HFFc6 (cell line): ENCODE data around the gene SAMHD1. TPM values are rescaled to one million over a fixed set of nuclear protein-coding genes. Genes with fewer than 3 reads are reported as not detected.

Source experiments
- DNase-seq: peaks from one replicate; pipeline ENCODE4 v3.0.0-alpha.2; 2018
- H3K27ac Mint-ChIP-seq: 2 replicates; pipeline ENCODE4 v1.8.0; 2020; ENCODE audit warnings: mild to moderate bottlenecking, mixed read lengths
- H3K27me3 Mint-ChIP-seq: 2 replicates; pipeline ENCODE4 v1.8.0; 2021; ENCODE audit warnings: mild to moderate bottlenecking, moderate library complexity, mixed read lengths; ENCODE audit not compliant: insufficient read depth
- H3K36me3 Mint-ChIP-seq: 2 replicates; pipeline ENCODE4 v1.8.0; 2021; ENCODE audit warnings: low read depth, mixed read lengths
- H3K4me1 Mint-ChIP-seq: 2 replicates; pipeline ENCODE4 v1.8.0; 2020; ENCODE audit warnings: low read depth, mixed read lengths
- H3K4me3 Mint-ChIP-seq: 2 replicates; pipeline ENCODE4 v1.8.0; 2020; ENCODE audit warnings: mild to moderate bottlenecking, moderate library complexity, mixed read lengths
- H3K9me3 Mint-ChIP-seq: 2 replicates; pipeline ENCODE4 v1.8.0; 2020; ENCODE audit warnings: mild to moderate bottlenecking, mixed read lengths
- CTCF ChIP-seq: fragments of 200-600 bp; sonication (generic); IDR thresholded peaks from 2 replicates; pipeline ENCODE4 v1.5.0; 2021; ENCODE audit warnings: antibody characterized with exemption, mild to moderate bottlenecking
- total RNA-seq, 6 experiments: library from RNA; stranded (reverse); fragmentation: NEBNext Ultra II Directional; extraction: Animal tissue kit (Norgen Biotek cat#: 25700); gene quantifications; 2 replicates in 1 of 6; 3 replicates in 5 of 6; pipeline ENCODE4 v1.2.3, GENCODE V29; 2021

The SAMHD1 gene
- total RNA-seq, 6 experiments from 2014 or later, result 19.4 to 31.3 (median 23.8) TPM

- H3K36me3 Mint-ChIP-seq, result no peaks in the 10 kb centered on the region
- TF ChIP-seq CTCF, result no peak
- H3K4me3 Mint-ChIP-seq, result no peak overlapping the region
- peaks cover 11% of the 10 kb centered on the region for H3K27me3 Mint-ChIP-seq
- no peak for DNase-seq
- no peaks in the 10 kb centered on the region for H3K9me3 Mint-ChIP-seq
- peaks cover 3% of the 10 kb centered on the region for H3K4me1 Mint-ChIP-seq
- no peak overlapping the region for H3K27ac Mint-ChIP-seq
Measured at GRCh38 chr20:36881888-36882287, 69.6 kb downstream of the SAMHD1 start.

- Mint-ChIP-seq H3K4me3 (no peak overlapping the region), H3K4me1 (no peaks in the 10 kb centered on the region), H3K27ac (no peak overlapping the region), H3K9me3 (no peaks in the 10 kb centered on the region), H3K36me3 (no peaks in the 10 kb centered on the region), H3K27me3 (peaks cover 11% of the 10 kb centered on the region)
- no peak for TF ChIP-seq CTCF
- DNase-seq, result no peak
Measured at GRCh38 chr20:36881331-36881730, 70.2 kb downstream of the SAMHD1 start.

- H3K4me3 Mint-ChIP-seq, result no peak overlapping the region
- no peak for TF ChIP-seq CTCF
- no peaks in the 10 kb centered on the region for H3K4me1 Mint-ChIP-seq
- DNase-seq, result no peak
- no peak overlapping the region for H3K27ac Mint-ChIP-seq
- no peaks in the 10 kb centered on the region for H3K36me3 Mint-ChIP-seq
- no peaks in the 10 kb centered on the region for H3K9me3 Mint-ChIP-seq
- H3K27me3 Mint-ChIP-seq, result peaks cover 11% of the 10 kb centered on the region
Measured at GRCh38 chr20:36880741-36881250, 70.7 kb downstream of the SAMHD1 start.

- Mint-ChIP-seq H3K4me1 (no peaks in the 10 kb centered on the region), H3K36me3 (no peaks in the 10 kb centered on the region), H3K27me3 (peaks cover 11% of the 10 kb centered on the region), H3K27ac (no peak overlapping the region), H3K9me3 (no peaks in the 10 kb centered on the region), H3K4me3 (no peak overlapping the region)
- no peak for DNase-seq
- TF ChIP-seq CTCF, result no peak
Measured at GRCh38 chr20:36878941-36879340, 72.6 kb downstream of the SAMHD1 start.

- Mint-ChIP-seq H3K4me1 (no peaks in the 10 kb centered on the region), H3K27ac (no peak overlapping the region), H3K27me3 (peaks cover 9% of the 10 kb centered on the region), H3K4me3 (no peak overlapping the region), H3K9me3 (no peaks in the 10 kb centered on the region), H3K36me3 (no peaks in the 10 kb centered on the region)
- DNase-seq, result no peak
- no peak for TF ChIP-seq CTCF
Measured at GRCh38 chr20:36876473-36876833, 75.1 kb downstream of the SAMHD1 start.
